GM18505 (cell line): ENCODE results near the gene RPS14.

Experiments
- ATAC-seq: cut with Tn5 transposase; IDR thresholded peaks from one replicate; pipeline ENCODE4 v1.9.1; 2021; ENCODE audit not compliant: unreplicated experiment
- POLR2A ChIP-seq: IDR thresholded peaks from 4 replicates; pipeline ENCODE4 v1.6.1; 2011; ENCODE audit warnings: borderline replicate concordance; ENCODE audit not compliant: insufficient read depth, insufficient read length; ENCODE audit errors: extremely low read depth

Gene RPS14

DNA sequence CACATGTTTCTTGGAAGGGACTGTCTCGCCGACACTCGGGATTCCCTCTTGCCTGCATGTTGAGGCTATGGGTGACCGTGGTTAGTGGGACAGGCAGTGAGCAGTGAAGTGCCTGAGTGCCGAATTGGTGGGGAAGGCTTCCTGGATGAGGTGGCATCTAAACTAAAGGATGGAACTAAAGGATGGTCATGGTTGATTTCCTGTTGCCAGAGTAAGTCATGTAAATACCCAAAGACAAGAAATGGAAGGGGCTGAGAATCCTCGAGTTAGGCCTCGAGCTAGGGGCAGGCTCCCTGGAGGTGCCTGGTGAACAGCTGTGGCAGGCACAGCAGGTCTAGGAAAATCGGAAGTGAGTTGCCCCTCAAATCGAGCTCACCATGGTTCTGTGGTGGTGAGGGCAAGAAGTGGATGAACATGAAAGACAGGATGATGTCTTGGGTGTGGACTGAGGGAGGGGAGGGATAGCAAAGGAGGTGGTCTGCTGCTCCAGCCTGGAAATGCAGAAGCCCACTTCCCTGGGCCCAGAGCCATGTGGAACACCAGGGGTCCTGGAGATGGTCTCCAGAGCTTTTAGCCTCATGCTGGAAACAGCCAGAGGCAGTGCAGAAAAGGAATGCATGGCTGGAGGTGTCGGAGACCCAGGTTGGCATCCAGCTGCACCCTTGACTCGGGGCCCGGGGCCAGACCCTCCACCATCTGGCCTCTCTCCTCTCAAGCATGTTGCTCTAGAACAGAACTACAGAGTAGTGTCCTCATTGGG is 49.0 kb downstream of the RPS14 start:
- no peak for ATAC-seq
- TF ChIP-seq POLR2A = peak; percentile 94

GRCh38 chr5:150399524-150400211 is 49.9 kb downstream of the RPS14 start:
- no peak for ATAC-seq
- peak; percentile 76 for TF ChIP-seq POLR2A

DNA sequence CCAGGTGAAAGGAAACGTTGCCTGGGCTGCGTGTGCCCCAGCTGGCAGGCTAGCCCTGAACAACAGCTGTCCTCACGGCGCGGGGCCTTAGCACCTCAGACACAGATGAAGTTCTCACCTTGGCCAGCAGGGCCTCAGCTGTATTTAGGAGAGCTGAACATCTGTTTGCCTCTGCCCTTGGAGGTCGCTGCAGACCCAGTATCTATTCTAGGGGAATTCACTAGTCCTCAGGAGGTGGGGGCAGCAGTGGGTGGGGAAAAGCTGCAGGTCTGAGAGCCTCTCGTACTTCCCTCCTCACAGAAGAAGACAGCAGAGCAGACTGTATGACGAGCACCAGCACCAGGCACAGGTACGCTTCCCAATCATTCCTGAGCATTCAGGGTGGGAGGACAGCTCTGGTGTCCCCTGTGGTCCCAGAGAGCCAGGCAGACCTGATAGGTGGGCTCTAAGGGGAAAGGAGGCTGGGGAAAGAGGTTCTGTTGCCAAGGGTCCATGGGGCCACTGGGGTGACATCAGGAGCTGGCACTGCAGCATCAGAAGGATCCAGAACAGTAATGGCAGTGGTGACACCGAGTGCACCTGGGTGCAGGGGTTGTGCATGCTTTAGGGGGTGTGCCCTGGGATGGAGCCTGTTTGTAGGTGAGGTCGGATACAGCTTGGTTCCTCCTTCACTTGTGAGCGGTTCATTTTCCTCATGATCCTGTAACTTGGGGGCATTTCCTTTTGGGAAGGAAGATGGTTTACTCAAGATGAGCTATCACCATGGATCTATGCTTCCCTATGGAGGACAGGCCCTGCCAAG is 50.6 kb downstream of the RPS14 start:
- TF ChIP-seq POLR2A = peak; percentile 60
- ATAC-seq = peak; percentile 47

- peak; percentile 26 for TF ChIP-seq POLR2A
- no peak for ATAC-seq
Measured at GRCh38 chr5:150397782-150398721, 51.5 kb downstream of the RPS14 start.

DNA sequence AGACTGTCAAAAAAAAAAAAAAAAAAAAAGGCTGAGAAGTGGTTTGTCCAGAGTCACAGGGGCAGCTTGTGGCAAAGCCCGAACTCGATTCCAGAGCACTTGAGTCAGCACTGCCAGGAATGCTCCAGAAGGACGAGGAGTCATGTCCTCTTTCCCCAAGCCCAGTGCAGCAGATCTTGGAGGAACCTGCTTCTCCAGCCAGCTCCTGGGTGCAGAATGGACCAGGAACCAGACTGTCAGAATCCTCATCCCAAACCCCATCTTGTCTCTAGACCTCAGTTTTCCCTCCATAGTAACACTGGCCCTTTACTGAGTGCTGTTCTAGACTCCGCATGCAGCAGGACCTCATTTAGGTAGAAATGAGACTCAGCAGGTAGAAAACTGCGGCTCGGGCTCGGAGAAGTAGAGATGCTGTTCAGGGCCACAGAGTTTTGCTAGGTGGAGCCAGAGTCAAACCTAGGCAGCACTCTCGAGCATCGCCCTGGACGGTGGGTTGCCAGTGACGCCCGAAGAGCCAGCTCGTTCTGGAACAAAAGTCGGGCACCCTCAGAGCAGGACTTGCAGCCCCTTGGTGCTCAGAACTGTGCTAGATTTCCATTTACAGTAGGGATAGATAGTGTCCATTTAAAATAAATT is 52.3 kb downstream of the RPS14 start:
- no peak for ATAC-seq
- TF ChIP-seq POLR2A = peak; percentile 40

- no peak for TF ChIP-seq POLR2A
- no peak for ATAC-seq
Measured at GRCh38 chr5:150396267-150396666, 53.3 kb downstream of the RPS14 start.

DNA sequence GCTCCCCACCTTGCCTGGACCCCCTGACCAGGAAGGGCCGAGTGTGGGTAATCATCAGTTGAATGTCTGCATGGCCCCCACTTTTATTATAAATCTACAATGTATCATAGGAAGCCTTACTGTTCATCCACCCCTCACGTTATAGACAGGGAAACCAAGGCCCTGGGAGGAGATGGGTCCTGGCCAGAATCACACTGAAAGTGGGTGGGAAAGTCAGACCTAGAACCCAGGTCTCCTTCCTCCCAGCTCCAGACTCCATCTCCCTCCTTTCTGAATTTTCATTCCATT is 53.9 kb downstream of the RPS14 start:
- TF ChIP-seq POLR2A = no peak
- no peak for ATAC-seq

DNA sequence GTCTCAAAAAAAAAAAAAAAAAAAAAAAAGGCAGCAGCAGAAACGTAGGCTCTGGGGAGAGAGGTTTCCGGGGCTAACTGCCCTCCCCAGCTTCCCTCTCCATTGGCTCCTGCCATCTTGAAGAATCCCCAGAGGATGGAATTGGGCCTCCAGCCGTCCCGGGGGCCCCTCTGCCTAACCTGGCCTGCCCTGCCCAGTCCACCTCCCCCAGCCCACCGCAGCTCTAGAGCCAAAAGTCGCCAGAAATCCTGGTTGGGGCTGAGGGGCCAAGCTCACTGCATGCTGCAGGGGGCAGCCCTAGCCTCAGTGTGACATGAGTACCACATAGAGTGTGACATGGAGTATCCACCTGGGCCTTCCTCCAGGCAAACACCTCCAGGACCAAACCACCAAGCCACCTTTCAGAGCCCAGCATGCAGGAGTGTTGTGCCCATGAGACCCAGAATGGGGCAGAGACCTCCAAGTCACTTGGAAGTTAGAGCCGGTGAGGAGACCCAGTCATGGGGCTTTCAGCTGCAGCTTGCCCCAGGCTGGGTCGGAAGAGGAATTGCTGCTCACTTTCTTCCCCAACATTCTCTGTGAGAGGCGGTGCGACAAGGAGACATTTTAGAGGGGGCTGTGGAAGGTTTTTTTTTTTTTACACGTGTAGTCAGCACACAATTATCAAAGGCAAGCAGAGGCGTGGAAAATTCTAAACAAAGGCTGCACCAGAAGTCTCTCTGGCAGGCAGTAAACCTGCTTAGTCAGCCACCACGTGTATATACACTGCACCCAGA is 54.4 kb downstream of the RPS14 start:
- ATAC-seq = no peak
- no peak for TF ChIP-seq POLR2A

GRCh38 chr5:150394131-150394530 is 55.4 kb downstream of the RPS14 start:
- TF ChIP-seq POLR2A = no peak
- no peak for ATAC-seq

GRCh38 chr5:150393096-150393645 is 56.4 kb downstream of the RPS14 start:
- ATAC-seq = no peak
- no peak for TF ChIP-seq POLR2A

DNA sequence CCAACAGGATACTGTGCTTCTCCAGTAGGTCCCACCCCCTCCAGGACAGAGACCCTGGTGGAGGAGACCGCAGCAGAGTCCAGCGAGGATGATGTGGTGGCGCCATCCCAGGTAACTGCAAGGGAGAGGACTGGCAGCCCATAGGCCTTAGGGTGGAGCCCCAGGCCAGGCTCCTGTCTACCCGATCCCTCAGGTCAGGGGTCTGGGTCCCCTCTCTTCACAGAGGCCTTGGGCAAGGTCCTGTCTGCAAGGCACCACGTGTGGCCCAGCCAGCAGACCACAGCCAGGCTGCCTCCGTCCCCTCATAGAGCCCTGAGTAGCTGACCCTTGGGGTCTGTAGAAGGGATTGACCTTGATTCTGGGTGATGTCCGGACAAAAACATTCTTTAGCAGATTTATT is 56.9 kb downstream of the RPS14 start:
- ATAC-seq = no peak
- TF ChIP-seq POLR2A = no peak
